GM18498 (cell line): Measurements from ENCODE around the gene TMEM168.
"Not testable (repeated sequence)": the region's sequence is repeated elsewhere in the genome, so short reads cannot be mapped to it uniquely, and the experiment has no call there.

Source experiments
- ATAC-seq: cut with Tn5 transposase; IDR thresholded peaks from one replicate; pipeline ENCODE4 v1.9.1; 2021; ENCODE audit warnings: mild to moderate bottlenecking, moderate library complexity; ENCODE audit not compliant: unreplicated experiment

Gene TMEM168

GRCh38 chr7:112789817-112790585, at the start of gene TMEM168:
TMEM168 (minus strand) TSS chr7:112790393; CDS start chr7:112784825, 5,568 bp downstream.
- ATAC-seq: peak; percentile 85

GRCh38 chr7:112835928-112836327, 45.7 kb upstream of the TMEM168 start:
- not testable (repeated sequence) for ATAC-seq

- ATAC-seq: no peak
Measured at GRCh38 chr7:112833082-112833481, 42.9 kb upstream of the TMEM168 start.

GRCh38 chr7:112830769-112831168, 40.6 kb upstream of the TMEM168 start:
- ATAC-seq: no peak

- ATAC-seq: no peak
Measured at GRCh38 chr7:112828696-112829095, 38.5 kb upstream of the TMEM168 start.

GRCh38 chr7:112821345-112821744, 31.2 kb upstream of the TMEM168 start:
- peak; percentile 54 for ATAC-seq

GRCh38 chr7:112819536-112819935, 29.3 kb upstream of the TMEM168 start:
- no peak for ATAC-seq

- ATAC-seq: no peak
Measured at GRCh38 chr7:112806156-112806555, 16.0 kb upstream of the TMEM168 start.

GRCh38 chr7:112802406-112802805, 12.2 kb upstream of the TMEM168 start:
- no peak for ATAC-seq

- ATAC-seq: no peak
Measured at GRCh38 chr7:112800486-112800885, 10.3 kb upstream of the TMEM168 start.

- ATAC-seq: no peak
Measured at GRCh38 chr7:112799448-112800120, 9.4 kb upstream of the TMEM168 start.

- no peak for ATAC-seq
Measured at GRCh38 chr7:112798274-112799159, 8.3 kb upstream of the TMEM168 start.

- ATAC-seq: not testable (repeated sequence)
Measured at GRCh38 chr7:112796552-112796951, 6.4 kb upstream of the TMEM168 start.

- ATAC-seq: no peak
Measured at GRCh38 chr7:112792441-112792840, 2.2 kb upstream of the TMEM168 start.

GRCh38 chr7:112791465-112792168, 1.4 kb upstream of the TMEM168 start:
- no peak for ATAC-seq

- ATAC-seq: peak; percentile 59
Measured at GRCh38 chr7:112790586-112791003, 402 bp upstream of the TMEM168 start.

- ATAC-seq: peak; percentile 0
Measured at GRCh38 chr7:112789453-112789816, 758 bp downstream of the TMEM168 start.

- no peak for ATAC-seq
Measured at GRCh38 chr7:112788778-112789343, 1.3 kb downstream of the TMEM168 start.

- ATAC-seq: no peak
Measured at GRCh38 chr7:112784603-112785002, 5.6 kb downstream of the TMEM168 start.

- peak; percentile 91 for ATAC-seq
Measured at GRCh38 chr7:112782498-112782897, 7.7 kb downstream of the TMEM168 start.
